HEK293 (cell line): ENCODE measurements around the gene SKI.

ENCODE experiments used
- CTCF ChIA-PET: fragments of 350-600 bp; formaldehyde crosslinking; extraction: SDS; loops from one replicate; lab custom pipeline; 2021; ENCODE audit warnings: antibody characterized with exemption; lab: Yijun Ruan, JAX
- POLR2A ChIA-PET: fragments of 300-600 bp; formaldehyde crosslinking; extraction: SDS; loops from one replicate; lab custom pipeline; 2020; ENCODE audit warnings: antibody characterized with exemption, inconsistent platforms; lab: Yijun Ruan, JAX
- H3K27ac ChIP-seq: fragments of 200-500 bp; sonication (Bioruptor generic); 2 replicates; pipeline ENCODE4 v1.5.1; 2014; ENCODE audit warnings: low read depth, low read length, control low read depth, inconsistent platforms; ENCODE audit errors: extremely low read depth
- H3K36me3 ChIP-seq, 2 experiments: fragments of 200-500 bp in 1 of 2; sonication (Bioruptor generic) in 1 of 2; 1 replicate in 1 of 2; 2 replicates in 1 of 2; pipeline ENCODE4 v1.5.1; 2014 to 2017; ENCODE audit warnings: inconsistent platforms in 2 of 2, low read length in 2 of 2; ENCODE audit not compliant: control insufficient read depth in 2 of 2, insufficient read depth in 1 of 2
- H3K4me1 ChIP-seq: fragments of 200-500 bp; sonication (Bioruptor generic); 2 replicates; pipeline ENCODE4 v1.5.1; 2014; ENCODE audit warnings: mild to moderate bottlenecking, low read length, inconsistent platforms; ENCODE audit not compliant: control insufficient read depth, insufficient read depth
- H3K4me3 ChIP-seq: 2 replicates; pipeline ENCODE4 v1.5.1; 2011; ENCODE audit warnings: low read depth, mild to moderate bottlenecking, control low read depth, low read length, moderate library complexity
- H3K9me3 ChIP-seq: fragments of 200-500 bp; sonication (Bioruptor generic); 2 replicates; pipeline ENCODE4 v1.5.1; 2014; ENCODE audit warnings: low read depth, low read length, inconsistent platforms; ENCODE audit not compliant: control insufficient read depth, insufficient read depth
- EGR2 ChIP-seq: fragments of 450-650 bp; formaldehyde crosslinking; IDR thresholded peaks from 2 replicates; pipeline ENCODE4 v1.5.1; 2016; ENCODE audit warnings: low read depth, missing biosample characterization, missing genetic modification characterization
- HOXA7 ChIP-seq: sonication (generic); formaldehyde crosslinking; IDR thresholded peaks from 2 replicates; pipeline ENCODE4 v1.8.1; 2022; ENCODE audit warnings: missing genetic modification reagents, borderline replicate concordance
- ZEB2 ChIP-seq: fragments of 450-650 bp; formaldehyde crosslinking; IDR thresholded peaks from 2 replicates; pipeline ENCODE4 v1.5.1; 2016; ENCODE audit warnings: missing biosample characterization, missing genetic modification characterization
- ZNF132 ChIP-seq: fragments of 450-650 bp; formaldehyde crosslinking; IDR thresholded peaks from 2 replicates; pipeline ENCODE4 v1.5.1; 2017; ENCODE audit warnings: missing biosample characterization, missing genetic modification characterization, borderline replicate concordance
- ZNF169 ChIP-seq: fragments of 450-650 bp; formaldehyde crosslinking; IDR thresholded peaks from 2 replicates; pipeline ENCODE4 v1.5.1; 2016; ENCODE audit warnings: missing biosample characterization, missing genetic modification characterization
- ZNF341 ChIP-seq: fragments of 450-650 bp; formaldehyde crosslinking; IDR thresholded peaks from 2 replicates; pipeline ENCODE4; 2016; ENCODE audit warnings: low read depth, missing biosample characterization, missing genetic modification characterization
- ZNF394 ChIP-seq: fragments of 450-650 bp; formaldehyde crosslinking; IDR thresholded peaks from 2 replicates; pipeline ENCODE4 v1.5.1; 2016; ENCODE audit warnings: missing biosample characterization, missing genetic modification characterization, mild to moderate bottlenecking, moderate library complexity, borderline replicate concordance
- ZNF529 ChIP-seq: fragments of 450-650 bp; formaldehyde crosslinking; IDR thresholded peaks from 2 replicates; pipeline ENCODE4 v1.5.1; 2017; ENCODE audit warnings: missing genetic modification characterization, missing biosample characterization; ENCODE audit not compliant: insufficient replicate concordance
- ZNF585B ChIP-seq: fragments of 450-650 bp; formaldehyde crosslinking; IDR thresholded peaks from 2 replicates; pipeline ENCODE4 v1.5.1; 2016; ENCODE audit warnings: missing biosample characterization, missing genetic modification characterization
- ZNF600 ChIP-seq: fragments of 450-650 bp; formaldehyde crosslinking; IDR thresholded peaks from 2 replicates; pipeline ENCODE4 v1.5.1; 2016; ENCODE audit warnings: missing biosample characterization, missing genetic modification characterization
- ZNF654 ChIP-seq: fragments of 450-650 bp; formaldehyde crosslinking; IDR thresholded peaks from 2 replicates; pipeline ENCODE4 v1.5.1; 2016; ENCODE audit warnings: low read depth, missing biosample characterization, missing genetic modification characterization
- ZNF747 ChIP-seq: fragments of 450-650 bp; formaldehyde crosslinking; IDR thresholded peaks from 2 replicates; pipeline ENCODE4 v1.5.1; 2016; ENCODE audit warnings: missing biosample characterization, missing genetic modification characterization
- TF ChIP-seq, protein P1 (sequence below): fragments of 450-650 bp; formaldehyde crosslinking; IDR thresholded peaks from 2 replicates; pipeline ENCODE4 v1.5.1; 2016; ENCODE audit warnings: missing biosample characterization, missing genetic modification characterization, low read depth
- TF ChIP-seq, protein P2 (sequence below): fragments of 450-650 bp; formaldehyde crosslinking; IDR thresholded peaks from 2 replicates; pipeline ENCODE4 v1.5.1; 2016; ENCODE audit warnings: missing biosample characterization, missing genetic modification characterization
- TF ChIP-seq, protein P3 (sequence below): fragments of 450-650 bp; formaldehyde crosslinking; IDR thresholded peaks from 2 replicates; pipeline ENCODE4 v1.5.1; 2016; ENCODE audit warnings: missing biosample characterization, missing genetic modification characterization, low read depth
- TF ChIP-seq, protein P4 (sequence below): fragments of 450-650 bp; formaldehyde crosslinking; IDR thresholded peaks from 2 replicates; pipeline ENCODE4 v1.5.1; 2016; ENCODE audit warnings: missing biosample characterization, missing genetic modification characterization
- TF ChIP-seq, protein P5 (sequence below): fragments of 450-650 bp; formaldehyde crosslinking; IDR thresholded peaks from 2 replicates; pipeline ENCODE4 v1.5.1; 2016; ENCODE audit warnings: missing biosample characterization, missing genetic modification characterization

SKI gene

DNA sequence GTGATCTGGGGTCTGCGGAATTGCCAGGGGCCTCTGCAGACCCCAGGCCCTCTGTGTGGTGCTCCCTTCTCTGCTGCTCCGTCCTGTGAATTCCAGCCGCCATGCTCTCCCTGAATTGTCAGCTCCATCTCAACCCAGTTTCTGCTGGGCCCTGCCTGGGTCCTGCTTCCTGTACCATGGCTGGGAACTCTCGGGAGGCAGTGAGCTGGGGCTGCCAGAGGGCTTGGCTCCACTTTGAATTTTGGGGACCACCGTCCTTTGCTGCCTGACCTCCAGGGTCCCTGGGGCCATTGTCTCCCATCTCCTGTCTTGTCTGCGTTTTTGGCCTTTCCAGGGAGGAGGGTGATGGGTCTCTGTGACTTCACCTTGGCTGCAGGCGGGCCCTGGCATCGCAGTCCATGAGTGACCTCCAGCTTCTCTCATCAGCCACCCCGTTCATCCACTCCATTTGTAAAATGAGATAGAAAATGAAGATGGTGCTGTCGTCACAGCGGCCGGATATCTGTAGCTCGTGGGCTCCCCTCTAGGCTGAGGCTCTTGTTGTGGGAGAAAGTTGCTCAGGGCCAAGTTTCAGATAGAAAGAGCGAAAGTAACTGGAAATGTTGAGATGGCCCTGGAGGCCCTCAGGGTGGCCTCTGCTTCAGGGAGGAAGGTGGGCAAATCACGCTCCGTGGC is 38.3 kb downstream of the SKI start:
- Histone ChIP-seq H3K9me3 (no peaks in the 10 kb centered on the region), H3K36me3 (peaks cover 0 to 12% of the 10 kb centered on the region in 2 experiments; a peak in 2 of 3 replicates), H3K4me3 (no peak overlapping the region), H3K4me1 (peaks cover 5% of the 10 kb centered on the region), H3K27ac (no peak overlapping the region)
- CTCF ChIA-PET: interaction anchor here (0.5 to 0.6 kb wide), 2 partner anchors 10 to 41 kb away, joined by 3 to 5 read pairs; no protein-coding TSS in a partner anchor
- POLR2A ChIA-PET: no interaction called here
- TF ChIP-seq, protein P1, sequence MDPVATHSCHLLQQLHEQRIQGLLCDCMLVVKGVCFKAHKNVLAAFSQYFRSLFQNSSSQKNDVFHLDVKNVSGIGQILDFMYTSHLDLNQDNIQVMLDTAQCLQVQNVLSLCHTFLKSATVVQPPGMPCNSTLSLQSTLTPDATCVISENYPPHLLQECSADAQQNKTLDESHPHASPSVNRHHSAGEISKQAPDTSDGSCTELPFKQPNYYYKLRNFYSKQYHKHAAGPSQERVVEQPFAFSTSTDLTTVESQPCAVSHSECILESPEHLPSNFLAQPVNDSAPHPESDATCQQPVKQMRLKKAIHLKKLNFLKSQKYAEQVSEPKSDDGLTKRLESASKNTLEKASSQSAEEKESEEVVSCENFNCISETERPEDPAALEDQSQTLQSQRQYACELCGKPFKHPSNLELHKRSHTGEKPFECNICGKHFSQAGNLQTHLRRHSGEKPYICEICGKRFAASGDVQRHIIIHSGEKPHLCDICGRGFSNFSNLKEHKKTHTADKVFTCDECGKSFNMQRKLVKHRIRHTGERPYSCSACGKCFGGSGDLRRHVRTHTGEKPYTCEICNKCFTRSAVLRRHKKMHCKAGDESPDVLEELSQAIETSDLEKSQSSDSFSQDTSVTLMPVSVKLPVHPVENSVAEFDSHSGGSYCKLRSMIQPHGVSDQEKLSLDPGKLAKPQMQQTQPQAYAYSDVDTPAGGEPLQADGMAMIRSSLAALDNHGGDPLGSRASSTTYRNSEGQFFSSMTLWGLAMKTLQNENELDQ: no peak
- TF ChIP-seq ZNF341: no peak
- TF ChIP-seq, protein P2, sequence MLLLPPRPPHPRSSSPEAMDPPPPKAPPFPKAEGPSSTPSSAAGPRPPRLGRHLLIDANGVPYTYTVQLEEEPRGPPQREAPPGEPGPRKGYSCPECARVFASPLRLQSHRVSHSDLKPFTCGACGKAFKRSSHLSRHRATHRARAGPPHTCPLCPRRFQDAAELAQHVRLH (tag by site-specific recombination): no peak
- TF ChIP-seq, protein P3, sequence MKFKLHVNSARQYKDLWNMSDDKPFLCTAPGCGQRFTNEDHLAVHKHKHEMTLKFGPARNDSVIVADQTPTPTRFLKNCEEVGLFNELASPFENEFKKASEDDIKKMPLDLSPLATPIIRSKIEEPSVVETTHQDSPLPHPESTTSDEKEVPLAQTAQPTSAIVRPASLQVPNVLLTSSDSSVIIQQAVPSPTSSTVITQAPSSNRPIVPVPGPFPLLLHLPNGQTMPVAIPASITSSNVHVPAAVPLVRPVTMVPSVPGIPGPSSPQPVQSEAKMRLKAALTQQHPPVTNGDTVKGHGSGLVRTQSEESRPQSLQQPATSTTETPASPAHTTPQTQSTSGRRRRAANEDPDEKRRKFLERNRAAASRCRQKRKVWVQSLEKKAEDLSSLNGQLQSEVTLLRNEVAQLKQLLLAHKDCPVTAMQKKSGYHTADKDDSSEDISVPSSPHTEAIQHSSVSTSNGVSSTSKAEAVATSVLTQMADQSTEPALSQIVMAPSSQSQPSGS (tag by site-specific recombination): no peak
- no peak for TF ChIP-seq ZEB2
- TF ChIP-seq, protein P4, sequence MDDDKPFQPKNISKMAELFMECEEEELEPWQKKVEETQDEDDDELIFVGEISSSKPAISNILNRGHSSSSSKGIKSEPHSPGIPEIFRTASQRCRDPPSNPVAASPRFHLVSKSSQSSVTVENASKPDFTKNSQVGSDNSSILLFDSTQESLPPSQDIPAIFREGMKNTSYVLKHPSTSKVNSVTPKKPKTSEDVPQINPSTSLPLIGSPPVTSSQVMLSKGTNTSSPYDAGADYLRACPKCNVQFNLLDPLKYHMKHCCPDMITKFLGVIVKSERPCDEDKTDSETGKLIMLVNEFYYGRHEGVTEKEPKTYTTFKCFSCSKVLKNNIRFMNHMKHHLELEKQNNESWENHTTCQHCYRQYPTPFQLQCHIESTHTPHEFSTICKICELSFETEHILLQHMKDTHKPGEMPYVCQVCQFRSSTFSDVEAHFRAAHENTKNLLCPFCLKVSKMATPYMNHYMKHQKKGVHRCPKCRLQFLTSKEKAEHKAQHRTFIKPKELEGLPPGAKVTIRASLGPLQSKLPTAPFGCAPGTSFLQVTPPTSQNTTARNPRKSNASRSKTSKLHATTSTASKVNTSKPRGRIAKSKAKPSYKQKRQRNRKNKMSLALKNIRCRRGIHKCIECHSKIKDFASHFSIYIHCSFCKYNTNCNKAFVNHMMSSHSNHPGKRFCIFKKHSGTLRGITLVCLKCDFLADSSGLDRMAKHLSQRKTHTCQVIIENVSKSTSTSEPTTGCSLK (tag by site-specific recombination): no peak
- no peak for TF ChIP-seq ZNF585B (tag by site-specific recombination)
- TF ChIP-seq, protein P5, sequence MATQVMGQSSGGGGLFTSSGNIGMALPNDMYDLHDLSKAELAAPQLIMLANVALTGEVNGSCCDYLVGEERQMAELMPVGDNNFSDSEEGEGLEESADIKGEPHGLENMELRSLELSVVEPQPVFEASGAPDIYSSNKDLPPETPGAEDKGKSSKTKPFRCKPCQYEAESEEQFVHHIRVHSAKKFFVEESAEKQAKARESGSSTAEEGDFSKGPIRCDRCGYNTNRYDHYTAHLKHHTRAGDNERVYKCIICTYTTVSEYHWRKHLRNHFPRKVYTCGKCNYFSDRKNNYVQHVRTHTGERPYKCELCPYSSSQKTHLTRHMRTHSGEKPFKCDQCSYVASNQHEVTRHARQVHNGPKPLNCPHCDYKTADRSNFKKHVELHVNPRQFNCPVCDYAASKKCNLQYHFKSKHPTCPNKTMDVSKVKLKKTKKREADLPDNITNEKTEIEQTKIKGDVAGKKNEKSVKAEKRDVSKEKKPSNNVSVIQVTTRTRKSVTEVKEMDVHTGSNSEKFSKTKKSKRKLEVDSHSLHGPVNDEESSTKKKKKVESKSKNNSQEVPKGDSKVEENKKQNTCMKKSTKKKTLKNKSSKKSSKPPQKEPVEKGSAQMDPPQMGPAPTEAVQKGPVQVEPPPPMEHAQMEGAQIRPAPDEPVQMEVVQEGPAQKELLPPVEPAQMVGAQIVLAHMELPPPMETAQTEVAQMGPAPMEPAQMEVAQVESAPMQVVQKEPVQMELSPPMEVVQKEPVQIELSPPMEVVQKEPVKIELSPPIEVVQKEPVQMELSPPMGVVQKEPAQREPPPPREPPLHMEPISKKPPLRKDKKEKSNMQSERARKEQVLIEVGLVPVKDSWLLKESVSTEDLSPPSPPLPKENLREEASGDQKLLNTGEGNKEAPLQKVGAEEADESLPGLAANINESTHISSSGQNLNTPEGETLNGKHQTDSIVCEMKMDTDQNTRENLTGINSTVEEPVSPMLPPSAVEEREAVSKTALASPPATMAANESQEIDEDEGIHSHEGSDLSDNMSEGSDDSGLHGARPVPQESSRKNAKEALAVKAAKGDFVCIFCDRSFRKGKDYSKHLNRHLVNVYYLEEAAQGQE (tag by site-specific recombination): no peak
- TF ChIP-seq ZNF132: no peak
- no peak for TF ChIP-seq ZNF394 (tag by site-specific recombination)

DNA sequence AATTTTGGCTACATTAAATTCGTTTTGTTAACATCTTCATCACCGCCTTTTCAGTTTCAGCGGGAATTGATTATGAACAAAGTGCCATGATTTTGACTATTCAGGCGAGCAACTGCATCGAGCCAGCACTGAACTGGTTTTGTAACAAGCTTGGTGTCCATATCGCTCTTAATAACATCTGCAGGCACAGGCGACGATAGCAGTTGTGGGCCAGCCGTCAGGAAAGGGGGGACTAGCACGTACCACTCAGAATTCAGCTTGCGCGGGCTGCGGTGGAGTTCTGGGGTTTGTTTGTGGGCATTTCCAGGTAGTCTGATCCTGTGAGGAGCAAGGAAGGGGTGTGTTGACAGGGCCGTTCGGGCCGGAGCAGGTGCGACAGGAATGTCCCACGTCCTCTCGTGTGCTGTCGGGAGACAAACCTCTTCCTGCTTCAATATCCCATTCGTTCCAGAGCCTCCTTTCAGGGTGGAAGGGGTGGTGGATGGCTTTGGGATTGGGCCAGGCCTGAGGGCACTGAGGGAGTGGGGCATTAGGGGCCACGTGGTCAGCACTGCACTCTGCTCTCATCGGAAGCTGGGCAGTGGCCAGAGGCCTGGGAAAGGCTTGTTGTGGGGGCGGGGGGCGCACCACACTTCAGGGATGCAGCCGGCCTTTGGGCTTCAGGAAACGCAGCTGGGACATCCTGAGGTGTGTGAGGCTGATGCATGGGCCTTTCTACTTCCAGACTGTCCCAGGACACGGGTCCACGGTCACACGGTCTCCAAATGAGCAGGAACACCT is 39.1 kb downstream of the SKI start:
- TF ChIP-seq ZNF585B (tag by site-specific recombination): no peak
- TF ChIP-seq ZNF654 (tag by site-specific recombination): no peak
- TF ChIP-seq ZNF529 (tag by site-specific recombination): no peak
- peak; percentile 57 for TF ChIP-seq ZNF600 (tag by site-specific recombination)
- TF ChIP-seq ZNF169 (tag by site-specific recombination): no peak
- TF ChIP-seq EGR2: no peak
- TF ChIP-seq ZNF747 (tag by site-specific recombination): no peak
- TF ChIP-seq HOXA7 (CRISPR knock-in tag): no peak
- Histone ChIP-seq H3K4me1 (peaks cover 12% of the 10 kb centered on the region), H3K36me3 (peaks cover 0 to 12% of the 10 kb centered on the region in 2 experiments; a peak in 2 of 3 replicates), H3K4me3 (no peak overlapping the region), H3K9me3 (no peaks in the 10 kb centered on the region), H3K27ac (no peak overlapping the region)
- ChIA-PET CTCF (interaction anchor here (0.5 kb wide), 1 partner anchor 11 kb away, joined by 3 read pairs; no protein-coding TSS in a partner anchor), POLR2A (no interaction called here)
